ENCODE measurements around the gene RNF146.
A peak's percentile ranks its signal among the peaks of the same experiment; 100 is the strongest.
"Not testable (repeated sequence)": the region's sequence is repeated elsewhere in the genome, so short reads cannot be mapped to it uniquely, and the experiment has no call there.

Gene RNF146, protein sequence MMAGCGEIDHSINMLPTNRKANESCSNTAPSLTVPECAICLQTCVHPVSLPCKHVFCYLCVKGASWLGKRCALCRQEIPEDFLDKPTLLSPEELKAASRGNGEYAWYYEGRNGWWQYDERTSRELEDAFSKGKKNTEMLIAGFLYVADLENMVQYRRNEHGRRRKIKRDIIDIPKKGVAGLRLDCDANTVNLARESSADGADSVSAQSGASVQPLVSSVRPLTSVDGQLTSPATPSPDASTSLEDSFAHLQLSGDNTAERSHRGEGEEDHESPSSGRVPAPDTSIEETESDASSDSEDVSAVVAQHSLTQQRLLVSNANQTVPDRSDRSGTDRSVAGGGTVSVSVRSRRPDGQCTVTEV

GRCh38 chr6:127266178-127266891 lies at the start of gene RNF146:
Gene RNF146 (plus strand): TSS chr6:127266864. CDS start chr6:127280339, 13,475 bp downstream.
- DNase-seq (ENCODE audit: low spot score), result peak; percentile 90
- TF ChIP-seq, protein P1, sequence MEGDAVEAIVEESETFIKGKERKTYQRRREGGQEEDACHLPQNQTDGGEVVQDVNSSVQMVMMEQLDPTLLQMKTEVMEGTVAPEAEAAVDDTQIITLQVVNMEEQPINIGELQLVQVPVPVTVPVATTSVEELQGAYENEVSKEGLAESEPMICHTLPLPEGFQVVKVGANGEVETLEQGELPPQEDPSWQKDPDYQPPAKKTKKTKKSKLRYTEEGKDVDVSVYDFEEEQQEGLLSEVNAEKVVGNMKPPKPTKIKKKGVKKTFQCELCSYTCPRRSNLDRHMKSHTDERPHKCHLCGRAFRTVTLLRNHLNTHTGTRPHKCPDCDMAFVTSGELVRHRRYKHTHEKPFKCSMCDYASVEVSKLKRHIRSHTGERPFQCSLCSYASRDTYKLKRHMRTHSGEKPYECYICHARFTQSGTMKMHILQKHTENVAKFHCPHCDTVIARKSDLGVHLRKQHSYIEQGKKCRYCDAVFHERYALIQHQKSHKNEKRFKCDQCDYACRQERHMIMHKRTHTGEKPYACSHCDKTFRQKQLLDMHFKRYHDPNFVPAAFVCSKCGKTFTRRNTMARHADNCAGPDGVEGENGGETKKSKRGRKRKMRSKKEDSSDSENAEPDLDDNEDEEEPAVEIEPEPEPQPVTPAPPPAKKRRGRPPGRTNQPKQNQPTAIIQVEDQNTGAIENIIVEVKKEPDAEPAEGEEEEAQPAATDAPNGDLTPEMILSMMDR (IDR thresholded peaks at IDR 0.05), result peak; percentile 65
- peak within 1 kb of the TSS; percentile 99 to 100 for H3K27ac ChIP-seq
- peak within 1 kb of the TSS; percentile 99 for H3K4me3 ChIP-seq

GRCh38 chr6:127219869-127220268 lies 46.8 kb upstream of the RNF146 start:
- Histone ChIP-seq H3K27ac (no peak overlapping the region), H3K4me3 (no peak overlapping the region)
- no peak for DNase-seq (ENCODE audit: low spot score)
- TF ChIP-seq, protein P1 (IDR thresholded peaks at IDR 0.05), result no peak

GRCh38 chr6:127221201-127221600 lies 45.5 kb upstream of the RNF146 start:
- DNase-seq (ENCODE audit: low spot score), result no peak
- H3K27ac ChIP-seq, result no peak overlapping the region
- no peak overlapping the region for H3K4me3 ChIP-seq
- TF ChIP-seq, protein P1 (IDR thresholded peaks at IDR 0.05), result no peak

DNA sequence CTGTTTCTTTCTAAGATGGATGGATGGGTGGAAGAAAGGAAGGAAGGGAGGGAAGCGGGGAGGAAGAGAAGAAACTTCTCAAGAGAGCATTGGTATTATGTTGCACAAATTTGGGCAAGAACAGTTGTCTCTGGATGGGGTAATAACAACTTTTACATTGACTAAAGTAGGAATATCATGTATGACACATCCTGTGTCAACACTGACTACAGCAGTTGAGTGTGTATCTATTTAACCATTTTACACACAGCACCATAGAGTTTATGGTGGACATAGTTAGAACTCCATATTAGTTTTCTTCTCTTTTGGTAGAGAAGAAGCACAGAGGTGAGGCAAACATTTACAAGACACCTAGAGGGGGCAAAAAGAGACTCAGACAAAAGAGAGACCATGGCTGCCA lies 44.2 kb upstream of the RNF146 start:
- TF ChIP-seq, protein P1 (IDR thresholded peaks at IDR 0.05), result no peak
- H3K27ac ChIP-seq, result no peak overlapping the region
- H3K4me3 ChIP-seq, result no peak overlapping the region
- DNase-seq (ENCODE audit: low spot score), result no peak

- no peak for DNase-seq (ENCODE audit: low spot score)
- no peak overlapping the region for H3K4me3 ChIP-seq
- TF ChIP-seq, protein P1 (IDR thresholded peaks at IDR 0.05), result no peak
Observed at GRCh38 chr6:127225497-127225896, 41.2 kb upstream of the RNF146 start.

GRCh38 chr6:127233819-127234218 lies 32.8 kb upstream of the RNF146 start:
- H3K4me3 ChIP-seq; DNase-seq (ENCODE audit: low spot score); H3K27ac ChIP-seq: not testable (repeated sequence)

More at GRCh38 chr6:127225497-127225896, 41.2 kb upstream of the RNF146 start:
- H3K27ac ChIP-seq, result no peak overlapping the region

- H3K27ac ChIP-seq, result no peak overlapping the region
- no peak for DNase-seq (ENCODE audit: low spot score)
- H3K4me3 ChIP-seq, result no peak overlapping the region
- TF ChIP-seq, protein P1 (IDR thresholded peaks at IDR 0.05), result no peak
Observed at GRCh38 chr6:127243501-127243900, 23.2 kb upstream of the RNF146 start.
